OCI-LY3 (cell line): ENCODE data around the gene MYL6B.
"Not testable (repeated sequence)": the region's sequence is repeated elsewhere in the genome, so short reads cannot be mapped to it uniquely, and the experiment has no call there.

Source experiments
- H2AFZ ChIP-seq: fragments of 200-600, 300-600 bp; shearing (Covaris generic); 2 replicates; pipeline ENCODE4 v1.6.0; 2014; ENCODE audit warnings: antibody characterized with exemption, low read depth, low read length
- H3K27ac ChIP-seq: fragments of 200-600, 300-600 bp; sonication (generic); 2 replicates; pipeline ENCODE4 v1.5.1; 2014; ENCODE audit warnings: mild to moderate bottlenecking, low read length, moderate library complexity, mixed read lengths
- H3K27me3 ChIP-seq: fragments of 200-600, 300-600 bp; sonication (generic); 2 replicates; pipeline ENCODE4 v1.6.1; 2014; ENCODE audit warnings: low read depth, low read length, mixed read lengths
- H3K36me3 ChIP-seq: fragments of 200-600, 300-600 bp; sonication (generic); replicated peaks from 2 replicates; pipeline ENCODE3; 2014; ENCODE audit warnings: low read depth, low read length, mixed read lengths
- H3K4me1 ChIP-seq: fragments of 300-600, 200-600 bp; sonication (generic); 2 replicates; pipeline ENCODE4 v1.6.1; 2014; ENCODE audit warnings: low read length, mixed read lengths
- H3K4me2 ChIP-seq: fragments of 200-600, 300-600 bp; sonication (generic); 2 replicates; pipeline ENCODE4 v1.6.1; 2014; ENCODE audit warnings: low read length, mixed read lengths
- H3K4me3 ChIP-seq: fragments of 300-600, 200-600 bp; sonication (generic); 2 replicates; pipeline ENCODE4 v1.5.1; 2014; ENCODE audit warnings: antibody characterized with exemption, mild to moderate bottlenecking, low read length, moderate library complexity
- H3K79me2 ChIP-seq: fragments of 300-600, 200-600 bp; shearing (Covaris generic); 2 replicates; pipeline ENCODE4 v1.6.1; 2014; ENCODE audit warnings: mild to moderate bottlenecking, low read length, mixed read lengths
- H3K9ac ChIP-seq: fragments of 300-600, 200-600 bp; shearing (Covaris generic); 2 replicates; pipeline ENCODE4 v1.6.0; 2014; ENCODE audit warnings: mild to moderate bottlenecking, low read length, moderate library complexity
- H3K9me3 ChIP-seq: fragments of 200-600, 300-600 bp; shearing (Covaris generic); 2 replicates; pipeline ENCODE4 v1.6.1; 2014; ENCODE audit warnings: low read length, mixed read lengths; ENCODE audit not compliant: insufficient read depth
- H4K20me1 ChIP-seq: fragments of 200-600, 300-600 bp; sonication (generic); 2 replicates; pipeline ENCODE4 v1.6.1; 2016; ENCODE audit warnings: low read length, mixed read lengths; ENCODE audit not compliant: insufficient read depth
- CTCF ChIP-seq: fragments of 200-600, 300-600 bp; sonication (generic); IDR thresholded peaks from 2 replicates; pipeline ENCODE4 v1.5.1; 2014; ENCODE audit warnings: antibody characterized with exemption, low read length, low read depth
- EZH2phosphoT487 ChIP-seq: fragments of 200-600 bp; shearing (Covaris generic); IDR thresholded peaks from 2 replicates; pipeline ENCODE4 v1.6.1; 2018; ENCODE audit warnings: antibody characterized with exemption, mixed run types, low read depth

Gene MYL6B

GRCh38 chr12:56110571-56110970 lies 41.8 kb upstream of the MYL6B start:
- Histone ChIP-seq H2AFZ (no peak overlapping the region), H3K27ac (no peak overlapping the region), H3K79me2 (peaks cover 29% of the 10 kb centered on the region), H3K9ac (no peak overlapping the region), H3K27me3 (no peaks in the 10 kb centered on the region), H3K9me3 (no peaks in the 10 kb centered on the region), H3K4me2 (no peak overlapping the region), H3K4me3 (no peak overlapping the region), H3K4me1 (peaks cover 14% of the 10 kb centered on the region), H3K36me3 (peaks cover 64% of the 10 kb centered on the region), H4K20me1 (peaks cover 9% of the 10 kb centered on the region)
- no peak for TF ChIP-seq EZH2phosphoT487

GRCh38 chr12:56114084-56114483 lies 38.3 kb upstream of the MYL6B start:
- no peak overlapping the region for H2AFZ ChIP-seq
- H3K79me2 ChIP-seq: peaks cover 19% of the 10 kb centered on the region
- H3K4me3 ChIP-seq: no peak overlapping the region
- no peak overlapping the region for H3K9ac ChIP-seq
- H4K20me1 ChIP-seq: no peaks in the 10 kb centered on the region
- H3K4me2 ChIP-seq: no peak overlapping the region
- peaks cover 10% of the 10 kb centered on the region for H3K4me1 ChIP-seq
- no peak overlapping the region; the same call in 1 of the 2 replicates for H3K27ac ChIP-seq
- H3K9me3 ChIP-seq: no peaks in the 10 kb centered on the region
- no peaks in the 10 kb centered on the region for H3K27me3 ChIP-seq
- peaks cover 44% of the 10 kb centered on the region for H3K36me3 ChIP-seq
- TF ChIP-seq CTCF: no peak
- no peak for TF ChIP-seq EZH2phosphoT487

GRCh38 chr12:56115329-56115728 lies 37.1 kb upstream of the MYL6B start:
- Histone ChIP-seq H3K9me3 (no peaks in the 10 kb centered on the region), H3K36me3 (peaks cover 36% of the 10 kb centered on the region), H3K4me3 (peak overlapping the region; percentile 89), H3K4me2 (peak overlapping the region; percentile 71), H3K79me2 (peaks cover 21% of the 10 kb centered on the region), H3K4me1 (peaks cover 18% of the 10 kb centered on the region), H3K27me3 (no peaks in the 10 kb centered on the region), H3K27ac (peak overlapping the region; percentile 87), H2AFZ (0 out of 2 replicates have a peak overlapping the region, but pooled peaks have one; percentile 45), H3K9ac (peak overlapping the region; percentile 96), H4K20me1 (no peaks in the 10 kb centered on the region)
- no peak for TF ChIP-seq CTCF
- TF ChIP-seq EZH2phosphoT487: no peak

- H4K20me1 ChIP-seq: no peaks in the 10 kb centered on the region
- no peaks in the 10 kb centered on the region for H3K27me3 ChIP-seq
- no peaks in the 10 kb centered on the region for H3K9me3 ChIP-seq
- peak within 1 kb of the TSS; percentile 96 for H3K9ac ChIP-seq
- H3K4me1 ChIP-seq: peaks cover 18% of the 10 kb centered on the region
- TF ChIP-seq EZH2phosphoT487: no peak
- TF ChIP-seq CTCF: no peak
- peak within 1 kb of the TSS; percentile 89 for H3K4me3 ChIP-seq
- peak within 1 kb of the TSS; percentile 77 for H3K4me2 ChIP-seq
- peak within 1 kb of the TSS; percentile 93 for H2AFZ ChIP-seq
- H3K27ac ChIP-seq: peak within 1 kb of the TSS; percentile 87
- H3K36me3 ChIP-seq: peaks cover 30% of the 10 kb centered on the region
- peaks cover 21% of the 10 kb centered on the region for H3K79me2 ChIP-seq
Observed at GRCh38 chr12:56116267-56117081, 35.9 kb upstream of the MYL6B start, which contains the start of gene RPL41. Gene RPL41, plus strand, starts transcription at chr12:56116633.

GRCh38 chr12:56117082-56117706 lies 35.2 kb upstream of the MYL6B start:
- not testable (repeated sequence) for H2AFZ ChIP-seq, H4K20me1 ChIP-seq, H3K9me3 ChIP-seq, H3K27me3 ChIP-seq
- H3K36me3 ChIP-seq: peaks cover 26% of the 10 kb centered on the region
- H3K9ac ChIP-seq: peak overlapping the region; percentile 96
- H3K4me2 ChIP-seq: peak overlapping the region; percentile 77
- H3K79me2 ChIP-seq: peaks cover 21% of the 10 kb centered on the region
- peaks cover 18% of the 10 kb centered on the region for H3K4me1 ChIP-seq
- H3K27ac ChIP-seq: peak overlapping the region; percentile 87
- peak overlapping the region; percentile 89 for H3K4me3 ChIP-seq
